H1 (cell line): ENCODE measurements around the gene TSPEAR. TPM values are rescaled to one million over a fixed set of nuclear protein-coding genes. Genes with fewer than 3 reads are reported as not detected.

Experiments
- CTCF ChIA-PET: fragments of 300-600 bp; sonication (Branson Sonifier 250); formaldehyde crosslinking; loops from one replicate; lab custom pipeline; 2021; ENCODE audit not compliant: partially characterized antibody; lab: Charles Lee
- POLR2A ChIA-PET: fragments of 300-600 bp; sonication (Branson Sonifier 250); formaldehyde crosslinking; loops from one replicate; lab custom pipeline; 2021; ENCODE audit warnings: inconsistent platforms; ENCODE audit not compliant: partially characterized antibody; lab: Charles Lee
- DNase-seq, 2 experiments: peaks; one replicate each; pipeline versions ENCODE4 v3.0.0 to v3.0.0-alpha.2; 2010 to 2022; ENCODE audit warnings: low spot score in 2 of 2, low read depth in 1 of 2, mixed read lengths in 1 of 2
- FAIRE-seq: peaks from 2 replicates; lab custom pipeline; 2011; peaks lifted over from hg19 to GRCh38; lab: Jason Lieb, UNC
- H2AFZ ChIP-seq: 2 replicates; pipeline ENCODE4 v1.8.1; 2012; ENCODE audit warnings: low read length, inconsistent platforms
- H2AK5ac ChIP-seq: 2 replicates; pipeline ENCODE4 v1.6.1; 2013; ENCODE audit warnings: low read depth, low read length
- H2BK120ac ChIP-seq: replicated peaks from 2 replicates; pipeline ENCODE3; 2013; ENCODE audit warnings: low read depth, low read length, inconsistent platforms
- H2BK12ac ChIP-seq: 2 replicates; pipeline ENCODE4 v1.6.1; 2013; ENCODE audit warnings: low read depth, low read length
- H2BK15ac ChIP-seq: 2 replicates; pipeline ENCODE4 v1.6.1; 2013; ENCODE audit warnings: low read length
- H2BK20ac ChIP-seq: 2 replicates; pipeline ENCODE4 v1.6.1; 2013; ENCODE audit warnings: low read length
- H2BK5ac ChIP-seq: 2 replicates; pipeline ENCODE4 v1.6.1; 2013; ENCODE audit warnings: low read depth, low read length
- H3K14ac ChIP-seq: 2 replicates; pipeline ENCODE4 v1.6.1; 2013; ENCODE audit warnings: inconsistent platforms; ENCODE audit not compliant: insufficient read length
- H3K18ac ChIP-seq: 2 replicates; pipeline ENCODE4 v1.6.1; 2013; ENCODE audit warnings: low read length; ENCODE audit errors: extremely low read depth
- H3K23ac ChIP-seq: 2 replicates; pipeline ENCODE4 v1.6.1; 2013; ENCODE audit warnings: inconsistent platforms; ENCODE audit not compliant: insufficient read length
- H3K23me2 ChIP-seq: 2 replicates; pipeline ENCODE4 v1.6.1; 2013; ENCODE audit warnings: low read depth, low read length
- H3K27ac ChIP-seq: 2 replicates; pipeline ENCODE4 v1.6.1; 2011; ENCODE audit warnings: low read depth, low read length, inconsistent platforms
- H3K27me3 ChIP-seq, 4 experiments: replicated peaks in 1 of 4; 1 replicate in 1 of 4; 2 replicates in 3 of 4; pipeline versions ENCODE4 v1.6.1 to v1.8.1; 2011 to 2013; ENCODE audit warnings: low read length in 3 of 4, mild to moderate bottlenecking in 3 of 4, inconsistent platforms in 2 of 4, mixed read lengths in 2 of 4, moderate library complexity in 1 of 4; ENCODE audit not compliant: control insufficient read depth in 3 of 4, insufficient read depth in 3 of 4; ENCODE audit errors: extremely low read depth in 1 of 4
- H3K36me3 ChIP-seq, 4 experiments: 2 replicates each; pipeline versions ENCODE4 v1.6.1 to v1.8.1; 2011 to 2013; ENCODE audit warnings: mild to moderate bottlenecking in 4 of 4, low read length in 3 of 4, moderate library complexity in 2 of 4, control low read depth in 1 of 4, inconsistent platforms in 1 of 4; ENCODE audit not compliant: insufficient read depth in 4 of 4, control insufficient read depth in 2 of 4
- H3K4ac ChIP-seq: replicated peaks from 2 replicates; pipeline ENCODE3; 2013; ENCODE audit warnings: low read length, low read depth, mixed read lengths, inconsistent platforms; ENCODE audit not compliant: insufficient read length
- H3K4me1 ChIP-seq, 4 experiments: replicated peaks in 1 of 4; 1 replicate in 1 of 4; 2 replicates in 3 of 4; pipeline versions ENCODE4 v1.6.1 to v1.8.1; 2011 to 2013; ENCODE audit warnings: low read length in 3 of 4, inconsistent platforms in 2 of 4, mixed read lengths in 1 of 4; ENCODE audit not compliant: insufficient read depth in 4 of 4, control insufficient read depth in 3 of 4
- H3K4me2 ChIP-seq, 2 experiments: 2 replicates each; pipeline versions ENCODE4 v1.6.1 to v1.8.1; 2011 to 2013; ENCODE audit warnings: low read depth in 2 of 2, low read length in 2 of 2, control low read depth in 1 of 2, inconsistent platforms in 1 of 2, mild to moderate bottlenecking in 1 of 2; ENCODE audit not compliant: insufficient read depth in 1 of 2
- H3K4me3 ChIP-seq, 4 experiments: fragments of 200-600, 300-600 bp in 1 of 4; sonication (generic), shearing (Covaris generic), sonication (Bioruptor Twin) in 1 of 4; 2 replicates each; pipeline versions ENCODE4 v1.5.1 to v1.8.1; 2011 to 2016; ENCODE audit warnings: low read length in 4 of 4, low read depth in 3 of 4, control low read depth in 2 of 4, inconsistent platforms in 2 of 4, mild to moderate bottlenecking in 2 of 4, mixed read lengths in 1 of 4, moderate library complexity in 1 of 4; ENCODE audit not compliant: insufficient read depth in 2 of 4; ENCODE audit errors: extremely low read depth in 1 of 4
- H3K56ac ChIP-seq: replicated peaks from 2 replicates; pipeline ENCODE3; 2013; ENCODE audit warnings: low read depth, mild to moderate bottlenecking, mixed read lengths, low read length, inconsistent platforms; ENCODE audit not compliant: insufficient read length
- H3K79me1 ChIP-seq: 2 replicates; pipeline ENCODE4 v1.6.1; 2013; ENCODE audit warnings: low read depth, low read length, control low read depth
- H3K79me2 ChIP-seq, 2 experiments: 2 replicates each; pipeline versions ENCODE4 v1.6.1 to v1.8.1; 2012 to 2013; ENCODE audit warnings: low read length in 2 of 2, mild to moderate bottlenecking in 2 of 2, inconsistent platforms in 1 of 2; ENCODE audit not compliant: insufficient read depth in 2 of 2, control insufficient read depth in 1 of 2
- H3K9ac ChIP-seq, 4 experiments: replicated peaks in 1 of 4; 1 replicate in 1 of 4; 2 replicates in 3 of 4; pipeline versions ENCODE4 v1.6.1 to v1.8.1; 2011 to 2013; ENCODE audit warnings: low read depth in 3 of 4, low read length in 3 of 4, control low read depth in 2 of 4, mild to moderate bottlenecking in 2 of 4, moderate library complexity in 2 of 4, inconsistent platforms in 1 of 4; ENCODE audit errors: extremely low read depth in 1 of 4
- H3K9me3 ChIP-seq, 2 experiments: 2 replicates each; pipeline versions ENCODE4 v1.6.1 to v1.8.1; 2012 to 2013; ENCODE audit warnings: mild to moderate bottlenecking in 2 of 2, moderate library complexity in 2 of 2, control low read depth in 1 of 2, inconsistent platforms in 1 of 2, low read depth in 1 of 2, low read length in 1 of 2, mixed read lengths in 1 of 2; ENCODE audit not compliant: insufficient read depth in 2 of 2
- H4K20me1 ChIP-seq, 2 experiments: replicated peaks in 1 of 2; 2 replicates each; pipeline versions ENCODE3 to v1.8.1; 2011 to 2013; ENCODE audit warnings: inconsistent platforms in 2 of 2, low read length in 2 of 2, mild to moderate bottlenecking in 1 of 2; ENCODE audit not compliant: insufficient read depth in 2 of 2, control insufficient read depth in 1 of 2
- H4K5ac ChIP-seq: 2 replicates; pipeline ENCODE4 v1.6.1; 2013; ENCODE audit warnings: low read length, low read depth, mixed read lengths, inconsistent platforms; ENCODE audit not compliant: insufficient read length
- H4K8ac ChIP-seq: 2 replicates; pipeline ENCODE4 v1.8.0; 2013; ENCODE audit warnings: mild to moderate bottlenecking, moderate library complexity, low read length, inconsistent platforms; ENCODE audit not compliant: insufficient read depth; ENCODE audit errors: extremely low read depth
- H4K91ac ChIP-seq: replicated peaks from 2 replicates; pipeline ENCODE3; 2013; ENCODE audit warnings: low read length, mixed read lengths, inconsistent platforms; ENCODE audit not compliant: insufficient read length
- CHD2 ChIP-seq: IDR thresholded peaks from 2 replicates; pipeline ENCODE4 v1.6.1; 2012; ENCODE audit warnings: low read length, improper control_type of control experiment
- GABPA ChIP-seq: IDR thresholded peaks from 2 replicates; pipeline ENCODE4 v1.6.1; 2011; ENCODE audit warnings: mild to moderate bottlenecking, low read length, moderate library complexity, borderline replicate concordance; ENCODE audit not compliant: insufficient read depth
- JUN ChIP-seq: IDR thresholded peaks from 2 replicates; pipeline ENCODE4 v1.6.1; 2011; ENCODE audit warnings: low read depth, mild to moderate bottlenecking, improper control_type of control experiment, low read length
- KDM4A ChIP-seq: IDR thresholded peaks from one replicate; pipeline ENCODE4 v1.7.1; 2012; ENCODE audit warnings: low read depth, mild to moderate bottlenecking, moderate library complexity, low read length, inconsistent platforms; ENCODE audit not compliant: severe bottlenecking
- NRF1 ChIP-seq: IDR thresholded peaks from 2 replicates; pipeline ENCODE4 v1.6.1; 2011; ENCODE audit warnings: mild to moderate bottlenecking, low read depth, low read length, improper control_type of control experiment
- PHF8 ChIP-seq: fragments of 200-600 bp; sonication (generic); conservative IDR thresholded peaks from 2 replicates; pipeline ENCODE4 v1.7.1; 2012; ENCODE audit warnings: low read depth, mild to moderate bottlenecking, inconsistent platforms, low read length, moderate library complexity
- RXRA ChIP-seq: IDR thresholded peaks from 2 replicates; pipeline ENCODE4 v1.6.1; 2011; ENCODE audit warnings: low read depth, mild to moderate bottlenecking, low read length, moderate library complexity; ENCODE audit not compliant: insufficient read depth
- SP1 ChIP-seq: IDR thresholded peaks from 2 replicates; pipeline ENCODE4 v1.6.1; 2011; ENCODE audit warnings: low read depth, low read length
- TAF1 ChIP-seq: IDR thresholded peaks from 2 replicates; pipeline ENCODE4 v1.6.1; 2011; ENCODE audit warnings: mild to moderate bottlenecking, low read depth, low read length
- TEAD4 ChIP-seq: IDR thresholded peaks from 2 replicates; pipeline ENCODE4 v1.6.1; 2012; ENCODE audit warnings: low read depth, low read length, inconsistent platforms, mixed read lengths
- ZNF274 ChIP-seq: IDR thresholded peaks from 2 replicates; pipeline ENCODE4 v1.7.0; 2012; ENCODE audit warnings: low read length, borderline replicate concordance; ENCODE audit errors: extremely low read depth
- WGBS, 2 experiments: shearing (Covaris generic) in 1 of 2; methylation state at CpG; one replicate each; pipeline versions ENCODE4 v1.1.6 to v1.1.7; 2013 to 2015; ENCODE audit warnings: low lambda C conversion rate in 2 of 2, mixed read lengths in 2 of 2, inconsistent platforms in 1 of 2, low coverage in 1 of 2, missing lambda C conversion rate in 1 of 2; ENCODE audit not compliant: insufficient replicate concordance in 2 of 2, insufficient coverage in 1 of 2, insufficient read length in 1 of 2; ENCODE audit errors: extremely low coverage in 1 of 2, missing lambda C conversion rate in 1 of 2; 5-methylcytosine and 5-hydroxymethylcytosine counted together
- polyA plus RNA-seq, 7 experiments: library from polyadenylated mRNA; depleted of rRNA in 3 of 7; stranded (reverse) in 5 of 7; unstranded in 2 of 7; fragments of >200 nt in 5 of 7; fragments of 200-250 nt in 2 of 7; gene quantifications; 1 replicate in 5 of 7; 2 replicates in 1 of 7; 4 replicates in 1 of 7; pipeline versions ENCODE4 v1.2.1 to v1.2.3, GENCODE V29; 2011 to 2013; ENCODE audit warnings: missing spikeins in 2 of 7, mixed read lengths in 2 of 7
- total RNA-seq: library from RNA; stranded (reverse); fragmentation: NEBNext Ultra II Directional; extraction: Animal tissue kit (Norgen Biotek cat#: 25700); gene quantifications from 2 replicates; pipeline ENCODE4 v1.2.1, GENCODE V29; 2021
- TF ChIP-seq, protein P1 (sequence below): IDR thresholded peaks from 2 replicates; pipeline ENCODE4 v1.6.1; 2011; ENCODE audit warnings: low read depth, mild to moderate bottlenecking, low read length; ENCODE audit not compliant: insufficient read depth
- TF ChIP-seq, protein P2 (sequence below): IDR thresholded peaks from 2 replicates; pipeline ENCODE4 v1.6.1; 2012; ENCODE audit warnings: inconsistent platforms

TSPEAR gene
- total and polyA plus RNA-seq, 2 of the 8 experiments (the other 6 are each of a cell fraction or from before 2014, with no cell fraction given): 0.58 to 0.89 TPM

GRCh38 chr21:44490816-44491215 is 220.6 kb downstream of the TSPEAR start:
- no peak overlapping the region for H3K23ac ChIP-seq
- FAIRE-seq (no peak), DNase-seq (no peak)
- no peak overlapping the region for H2AFZ ChIP-seq
- no peaks in the 10 kb centered on the region; a peak in 1 of 7 replicates for H3K27me3 ChIP-seq
- peaks cover 0 to 3% (median 1%) of the 10 kb centered on the region in 4 experiments; a peak in 3 of 7 replicates for H3K4me1 ChIP-seq
- H3K4me2 ChIP-seq: no peak overlapping the region
- no peak overlapping the region for H3K4me3 ChIP-seq
- no peak overlapping the region for H4K91ac ChIP-seq
- H3K9ac ChIP-seq: no peak overlapping the region
- no peak overlapping the region for H3K4ac ChIP-seq
- no peak overlapping the region for H3K18ac ChIP-seq
- no peak overlapping the region for H2BK20ac ChIP-seq
- POLR2A ChIA-PET: interaction anchor here (0.9 kb wide), 1 partner anchor 291 kb away, joined by 3 read pairs; no protein-coding TSS in a partner anchor
- no peak overlapping the region for H2AK5ac ChIP-seq
- peaks cover 9 to 11% of the 10 kb centered on the region in 2 experiments; a peak in 3 of 4 replicates for H3K9me3 ChIP-seq
- H2BK15ac ChIP-seq: no peak overlapping the region
- no peak overlapping the region for H3K56ac ChIP-seq
- no peak overlapping the region for H3K27ac ChIP-seq
- H2BK12ac ChIP-seq: no peak overlapping the region
- no peaks in the 10 kb centered on the region; the same call in 1 of the 2 replicates for H3K79me1 ChIP-seq
- no peak overlapping the region for H3K14ac ChIP-seq
- H4K20me1 ChIP-seq: no peaks in the 10 kb centered on the region
- no peak overlapping the region for H2BK5ac ChIP-seq
- H4K8ac ChIP-seq: no peak overlapping the region
- peaks cover 3 to 36% of the 10 kb centered on the region in 2 experiments; a peak in 3 of 4 replicates for H3K79me2 ChIP-seq
- H3K36me3 ChIP-seq: peaks cover 0 to 26% (median 10%) of the 10 kb centered on the region in 4 experiments; a peak in 4 of 8 replicates
- H2BK120ac ChIP-seq: no peak overlapping the region
- H3K23me2 ChIP-seq: 0 out of 2 replicates have a peak, but pooled peaks cover 2% of the 10 kb centered on the region
- no peak overlapping the region for H4K5ac ChIP-seq
- 93% methylated on average over 9 of the region's 9 CpGs; no CpG with 5 or more reads in 1 of the 2 experiments for WGBS, 2 experiments
- CTCF ChIA-PET: interaction anchor here (0.6 to 2.5 kb wide), 21 partner anchors 11 to 739 kb away, joined by 3 to 9 read pairs (median 3); partner anchors contain the start of gene TSPEAR
- TF ChIP-seq PHF8 (no peak), KDM4A (no peak), TAF1 (no peak), RXRA (no peak), TEAD4 (no peak), JUN (no peak), CHD2 (no peak), NRF1 (no peak), GABPA (no peak), ZNF274 (no peak), SP1 (no peak)
- TF ChIP-seq, protein P1, sequence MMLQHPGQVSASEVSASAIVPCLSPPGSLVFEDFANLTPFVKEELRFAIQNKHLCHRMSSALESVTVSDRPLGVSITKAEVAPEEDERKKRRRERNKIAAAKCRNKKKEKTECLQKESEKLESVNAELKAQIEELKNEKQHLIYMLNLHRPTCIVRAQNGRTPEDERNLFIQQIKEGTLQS: no peak
- TF ChIP-seq, protein P2, sequence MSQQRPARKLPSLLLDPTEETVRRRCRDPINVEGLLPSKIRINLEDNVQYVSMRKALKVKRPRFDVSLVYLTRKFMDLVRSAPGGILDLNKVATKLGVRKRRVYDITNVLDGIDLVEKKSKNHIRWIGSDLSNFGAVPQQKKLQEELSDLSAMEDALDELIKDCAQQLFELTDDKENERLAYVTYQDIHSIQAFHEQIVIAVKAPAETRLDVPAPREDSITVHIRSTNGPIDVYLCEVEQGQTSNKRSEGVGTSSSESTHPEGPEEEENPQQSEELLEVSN: no peak
